Ishikawa (cell line): Measurements from ENCODE around the gene ACKR2.

Experiments
- CEBPB ChIP-seq: IDR thresholded peaks from 2 replicates; pipeline ENCODE4 v1.6.1; 2012
- CREB1 ChIP-seq: IDR thresholded peaks from 2 replicates; pipeline ENCODE4 v1.6.1; 2012; ENCODE audit warnings: low read depth
- EGR1 ChIP-seq: IDR thresholded peaks from 2 replicates; pipeline ENCODE4 v1.6.1; 2012
- EP300 ChIP-seq: IDR thresholded peaks from 2 replicates; pipeline ENCODE4 v1.6.1; 2012; ENCODE audit warnings: borderline replicate concordance
- FOXM1 ChIP-seq: IDR thresholded peaks from 2 replicates; pipeline ENCODE4 v1.6.1; 2012; ENCODE audit warnings: low read depth, borderline replicate concordance
- NFIC ChIP-seq: IDR thresholded peaks from 2 replicates; pipeline ENCODE4 v1.6.1; 2012
- RAD21 ChIP-seq: IDR thresholded peaks from 2 replicates; pipeline ENCODE4 v1.6.1; 2012; ENCODE audit warnings: low read depth
- REST ChIP-seq: IDR thresholded peaks from 2 replicates; pipeline ENCODE4 v1.6.1; 2012; ENCODE audit warnings: low read depth, mild to moderate bottlenecking
- TAF1 ChIP-seq: IDR thresholded peaks from 2 replicates; pipeline ENCODE4 v1.6.1; 2012; ENCODE audit warnings: low read depth, mild to moderate bottlenecking
- TCF12 ChIP-seq: IDR thresholded peaks from 2 replicates; pipeline ENCODE4 v1.6.1; 2012; ENCODE audit warnings: low read depth
- TEAD4 ChIP-seq: IDR thresholded peaks from 2 replicates; pipeline ENCODE4 v1.6.1; 2012
- YY1 ChIP-seq: IDR thresholded peaks from 2 replicates; pipeline ENCODE4 v1.6.1; 2012; ENCODE audit warnings: low read depth
- ZBTB7A ChIP-seq: IDR thresholded peaks from 2 replicates; pipeline ENCODE4 v1.6.1; 2012; ENCODE audit warnings: low read depth
- TF ChIP-seq, protein P1 (sequence below): IDR thresholded peaks from 2 replicates; pipeline ENCODE4 v1.6.1; 2012

The ACKR2 gene

GRCh38 chr3:42892807-42893206, 83.6 kb downstream of the ACKR2 start:
- TF ChIP-seq TCF12 (no peak), EP300 (no peak), EGR1 (no peak), ZBTB7A (no peak), YY1 (no peak), RAD21 (no peak), FOXM1 (no peak)

DNA sequence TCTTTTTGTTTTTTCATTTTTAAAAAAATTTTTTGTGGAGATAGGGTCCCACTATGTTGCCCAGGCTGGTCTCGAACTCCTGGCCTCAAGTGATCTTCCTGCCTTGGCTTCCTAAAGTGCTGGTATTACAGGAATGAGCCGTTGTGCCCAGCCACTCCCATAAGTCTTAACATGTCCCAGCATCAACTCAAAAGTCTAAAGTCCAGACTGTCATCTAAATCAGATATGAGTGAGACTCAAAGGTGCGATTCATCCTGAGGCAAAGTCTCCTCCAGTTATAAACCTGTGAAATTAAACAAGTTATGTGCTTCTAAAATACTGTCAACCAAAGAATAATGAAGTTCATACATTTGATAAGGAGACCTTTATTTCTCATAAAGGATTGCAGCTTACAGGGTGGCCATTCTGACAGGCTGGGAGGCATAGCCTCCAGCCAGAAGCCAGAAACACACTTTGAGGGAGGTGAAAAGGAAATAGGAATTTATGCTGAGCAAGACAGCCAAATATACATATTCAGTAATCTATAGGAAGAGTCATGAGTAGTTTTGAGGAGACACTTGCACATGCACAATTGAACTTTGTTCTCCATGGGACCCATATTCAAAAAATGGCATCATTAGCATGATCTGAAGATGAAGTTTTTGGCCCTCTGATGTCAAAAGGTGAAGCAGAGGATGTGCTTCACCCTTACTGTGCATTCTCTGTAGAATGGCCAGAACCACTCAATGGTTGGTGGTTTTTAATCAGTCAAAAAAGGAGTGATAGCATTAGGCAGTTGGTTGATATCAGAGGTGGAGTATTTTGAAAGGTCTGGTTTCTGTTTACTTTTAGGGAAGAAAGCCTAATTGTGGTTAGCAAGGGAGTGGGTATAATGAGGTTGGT, 85.7 kb downstream of the ACKR2 start:
- no peak for TF ChIP-seq EGR1
- no peak for TF ChIP-seq REST
- TF ChIP-seq ZBTB7A, result no peak
- TF ChIP-seq NFIC, result no peak
- no peak for TF ChIP-seq RAD21
- no peak for TF ChIP-seq YY1
- no peak for TF ChIP-seq EP300
- TF ChIP-seq FOXM1, result no peak
- TF ChIP-seq CEBPB, result no peak
- TF ChIP-seq TEAD4, result no peak
- no peak for TF ChIP-seq CREB1
- no peak for TF ChIP-seq TAF1
- TF ChIP-seq, protein P1, sequence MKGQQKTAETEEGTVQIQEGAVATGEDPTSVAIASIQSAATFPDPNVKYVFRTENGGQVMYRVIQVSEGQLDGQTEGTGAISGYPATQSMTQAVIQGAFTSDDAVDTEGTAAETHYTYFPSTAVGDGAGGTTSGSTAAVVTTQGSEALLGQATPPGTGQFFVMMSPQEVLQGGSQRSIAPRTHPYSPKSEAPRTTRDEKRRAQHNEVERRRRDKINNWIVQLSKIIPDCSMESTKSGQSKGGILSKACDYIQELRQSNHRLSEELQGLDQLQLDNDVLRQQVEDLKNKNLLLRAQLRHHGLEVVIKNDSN, result no peak

DNA sequence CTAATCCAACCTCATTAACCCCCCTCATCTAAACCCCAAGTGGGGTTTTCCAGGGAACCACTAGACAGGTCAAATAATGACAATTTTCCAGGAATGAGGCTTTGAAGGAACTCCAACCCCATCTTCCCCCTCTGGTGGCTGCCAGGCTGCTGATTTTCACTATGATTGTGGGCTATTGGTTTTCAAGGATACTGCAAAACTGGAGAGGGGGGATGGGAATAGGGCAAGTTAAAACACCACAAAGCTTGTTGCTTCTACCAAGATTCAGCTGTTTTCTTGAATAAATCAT, 86.3 kb downstream of the ACKR2 start:
- TF ChIP-seq TEAD4 (no peak), EP300 (no peak), YY1 (no peak), CREB1 (no peak)

GRCh38 chr3:42898896-42899675, 89.8 kb downstream of the ACKR2 start:
- TF ChIP-seq EP300, result no peak
- TF ChIP-seq TEAD4, result no peak
- no peak for TF ChIP-seq CREB1
- TF ChIP-seq REST, result no peak
- TF ChIP-seq RAD21, result no peak
- TF ChIP-seq ZBTB7A, result no peak
- TF ChIP-seq NFIC, result no peak
- TF ChIP-seq, protein P1, result no peak

GRCh38 chr3:42900226-42901072, 91.2 kb downstream of the ACKR2 start:
- TF ChIP-seq EP300 (no peak), EGR1 (no peak), YY1 (no peak), NFIC (no peak), CREB1 (no peak), CEBPB (no peak), RAD21 (no peak), FOXM1 (no peak), REST (no peak), ZBTB7A (no peak), TEAD4 (no peak)
- TF ChIP-seq, protein P1, result no peak
